HG02938 (cell line): ENCODE data around the gene NMT1.
"Not testable (repeated sequence)": the region's sequence is repeated elsewhere in the genome, so short reads cannot be mapped to it uniquely, and the experiment has no call there.

Source experiments
- ATAC-seq: cut with Tn5 transposase; IDR thresholded peaks from one replicate; pipeline ENCODE4 v1.9.1; 2021; ENCODE audit warnings: mild to moderate bottlenecking, moderate library complexity; ENCODE audit not compliant: unreplicated experiment

NMT1 gene

DNA sequence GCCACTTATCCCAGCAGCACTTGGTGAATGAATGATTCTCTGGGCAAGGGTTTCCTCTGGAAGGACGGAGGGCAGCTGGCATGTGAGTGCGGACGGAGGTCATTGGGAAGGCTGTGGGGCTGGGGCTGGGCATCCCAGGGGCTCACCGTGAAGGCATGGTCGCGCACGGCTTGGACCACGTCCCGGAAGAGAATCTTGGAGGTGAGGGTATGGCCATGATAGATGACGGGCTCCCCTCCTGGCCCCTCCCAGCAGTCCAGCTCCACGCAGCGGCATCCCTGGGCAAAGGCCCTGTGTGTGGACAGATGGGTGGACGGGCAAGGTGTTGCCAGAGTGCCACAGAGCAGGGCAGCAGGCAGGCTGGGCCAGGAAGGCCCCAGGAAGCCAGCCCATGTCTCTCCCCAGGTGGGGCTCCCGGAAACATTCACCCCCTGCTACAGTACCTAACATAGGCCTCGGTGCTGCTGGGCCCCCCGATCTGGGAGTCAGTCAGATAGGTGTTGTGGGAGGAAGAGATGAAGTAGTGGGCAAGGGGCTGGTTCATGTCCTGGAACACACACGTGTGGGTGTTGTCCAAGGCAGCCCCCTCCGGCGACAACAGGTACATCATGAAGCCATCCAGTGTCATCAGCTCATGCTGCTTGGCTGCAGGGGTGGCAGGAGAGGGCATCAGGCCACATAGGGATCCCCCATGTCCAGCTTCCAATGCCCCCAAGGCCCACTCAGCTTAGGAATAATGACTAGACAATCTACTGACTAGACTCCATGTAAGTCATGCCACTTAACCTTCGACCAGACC lies 56.9 kb downstream of the NMT1 start:
- ATAC-seq: no peak

DNA sequence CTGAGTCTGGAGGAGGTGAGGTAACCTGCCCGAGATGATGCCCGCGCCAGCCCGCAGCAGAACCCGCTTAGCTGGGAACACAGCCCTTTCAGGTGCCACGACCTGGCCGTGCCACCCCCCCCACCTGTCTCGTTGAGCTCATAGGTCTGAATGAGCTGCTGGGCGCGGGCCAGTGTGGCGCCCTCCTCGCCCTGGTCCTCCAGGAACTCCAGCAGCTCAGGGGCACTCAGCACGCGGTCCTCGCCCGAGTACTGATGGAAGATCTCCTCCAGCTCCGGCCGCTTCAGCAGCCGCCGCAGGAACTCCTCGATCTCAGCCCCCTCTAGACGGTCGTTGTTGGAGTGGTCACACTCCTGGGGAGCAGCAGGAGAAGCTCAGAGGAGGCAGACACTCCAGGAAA lies 57.6 kb downstream of the NMT1 start:
- ATAC-seq: no peak

DNA sequence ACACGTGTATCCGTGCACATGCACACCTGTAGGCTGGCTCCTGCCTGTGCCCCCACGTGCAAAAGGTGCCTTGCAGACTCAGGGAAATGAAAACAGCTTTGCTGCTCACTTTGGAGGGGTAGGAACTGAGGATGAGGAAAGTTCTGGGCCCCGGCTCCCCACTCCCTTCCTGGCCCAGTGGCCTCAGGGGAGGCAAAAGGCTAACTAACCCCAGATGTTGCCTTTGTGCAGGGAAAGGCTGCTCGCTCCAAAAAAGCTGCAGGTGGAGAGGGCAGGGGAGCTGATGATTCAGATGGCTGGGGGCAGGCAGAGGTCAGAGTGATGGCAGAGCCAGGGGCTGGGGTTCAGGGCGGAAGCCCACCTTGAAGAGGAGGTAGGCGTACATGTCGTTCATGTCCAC lies 58.8 kb downstream of the NMT1 start:
- no peak for ATAC-seq

DNA sequence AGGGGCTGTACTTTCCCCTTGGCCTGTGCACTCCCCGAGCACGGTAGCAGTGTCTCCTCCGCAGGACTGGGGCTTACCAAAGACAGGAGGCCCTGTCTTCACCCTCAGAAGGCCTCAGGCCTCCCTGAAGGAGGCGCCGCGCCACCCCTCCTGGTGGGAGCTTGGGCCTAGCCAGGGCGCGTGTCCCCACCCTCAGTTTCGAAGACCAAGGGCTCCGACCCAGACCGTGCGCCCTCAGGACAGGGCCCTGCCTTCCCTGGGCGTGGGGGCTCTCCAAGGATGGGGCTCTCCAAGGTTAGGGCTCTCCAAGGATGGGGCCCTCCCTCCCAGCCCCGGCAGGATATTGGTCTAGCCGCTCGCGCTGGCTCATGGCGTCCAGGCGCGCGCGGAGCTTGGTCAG lies 59.4 kb downstream of the NMT1 start:
- no peak for ATAC-seq

DNA sequence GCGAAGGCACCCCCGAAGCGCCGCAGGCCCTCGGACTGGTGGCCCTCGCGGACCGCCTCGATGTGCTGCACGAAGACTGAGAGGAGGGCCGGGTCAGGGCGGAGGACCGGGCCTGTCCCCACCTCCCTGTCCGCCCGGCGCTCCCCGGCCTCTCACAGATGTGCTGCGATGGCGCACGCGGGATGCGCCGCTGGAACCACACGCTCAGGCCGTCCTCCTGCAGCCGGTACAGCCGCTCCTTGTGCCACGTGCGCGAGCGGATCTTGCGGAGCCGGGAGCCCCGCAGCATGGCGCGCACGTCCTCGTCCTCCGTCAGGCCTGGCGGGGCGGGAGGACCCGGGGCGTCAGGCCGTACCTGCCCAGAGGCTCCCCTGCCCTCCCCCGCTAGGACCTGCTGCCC lies 59.9 kb downstream of the NMT1 start:
- no peak for ATAC-seq

DNA sequence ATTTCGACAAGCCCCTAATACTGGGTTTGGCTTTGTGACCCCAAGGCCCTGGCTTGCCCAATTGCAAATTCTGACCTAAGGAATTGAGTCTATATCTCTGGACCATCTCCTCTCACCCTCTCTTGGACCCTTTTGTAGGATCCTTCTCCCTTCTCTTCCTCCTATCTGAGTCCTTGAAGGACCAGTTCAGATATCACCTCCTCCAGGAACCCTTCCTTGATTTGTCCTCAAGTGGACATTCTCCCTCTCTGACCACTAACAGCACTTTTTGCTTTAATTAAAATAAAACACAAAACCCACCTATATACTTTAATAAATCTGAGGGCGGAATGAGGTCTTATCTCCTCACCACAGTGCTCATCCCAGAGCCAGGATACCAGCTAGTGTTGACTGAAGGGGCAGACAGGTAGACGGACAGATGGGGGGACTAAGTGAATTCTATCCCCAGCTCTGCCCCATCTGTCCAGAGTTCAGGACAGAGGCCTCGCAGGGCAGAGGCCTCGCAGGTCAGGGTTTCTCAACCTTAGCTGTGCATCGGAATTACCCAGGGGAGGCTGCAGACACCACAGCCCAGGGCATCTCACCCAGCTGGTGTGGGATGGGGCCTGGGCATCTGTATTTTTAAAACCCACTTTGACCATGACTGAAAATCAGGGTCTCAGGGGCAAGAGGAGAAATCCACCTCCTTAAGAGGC lies 62.1 kb downstream of the NMT1 start:
- ATAC-seq: no peak

DNA sequence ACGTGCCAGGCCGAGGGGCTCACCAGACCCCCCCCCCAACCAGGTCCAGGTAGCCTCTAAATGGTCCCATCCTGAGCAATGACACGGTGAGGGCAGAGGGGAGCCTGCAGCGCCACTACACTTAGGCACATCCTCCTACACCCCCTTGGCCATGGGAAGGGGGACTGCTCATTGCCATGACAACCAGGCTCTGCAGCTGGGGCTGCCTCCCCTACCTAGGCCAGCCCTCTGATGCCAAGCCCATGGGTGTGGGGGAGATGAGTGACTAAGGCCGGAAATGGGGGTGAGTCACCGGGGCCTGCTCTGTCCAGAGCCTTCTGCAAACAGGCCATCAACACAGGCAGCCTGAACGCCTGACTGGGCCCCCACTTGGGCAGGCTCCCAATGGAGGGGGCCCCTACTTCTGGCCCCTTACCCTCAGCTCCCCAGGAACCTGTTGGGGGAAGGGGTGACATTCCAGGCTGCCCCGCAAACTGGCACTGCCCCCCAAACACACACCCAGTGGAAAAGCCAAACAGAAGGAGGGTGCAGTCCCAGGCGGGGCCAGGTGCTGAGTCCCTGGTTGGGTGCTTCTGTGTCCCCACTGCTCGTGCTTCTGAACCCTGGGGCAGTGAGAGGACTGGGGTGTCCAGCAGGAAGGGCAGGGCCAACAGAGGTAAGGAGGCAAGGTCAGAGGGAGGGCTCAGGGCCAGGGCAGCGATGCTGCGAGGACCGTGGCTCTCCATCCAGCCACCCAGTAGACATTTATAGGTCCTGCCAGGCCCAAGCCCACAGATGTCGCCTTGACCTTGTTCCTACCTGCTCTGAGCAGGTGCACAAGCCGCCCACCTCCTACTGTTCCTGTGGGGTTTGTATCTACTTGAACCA lies 63.0 kb downstream of the NMT1 start:
- ATAC-seq: no peak

DNA sequence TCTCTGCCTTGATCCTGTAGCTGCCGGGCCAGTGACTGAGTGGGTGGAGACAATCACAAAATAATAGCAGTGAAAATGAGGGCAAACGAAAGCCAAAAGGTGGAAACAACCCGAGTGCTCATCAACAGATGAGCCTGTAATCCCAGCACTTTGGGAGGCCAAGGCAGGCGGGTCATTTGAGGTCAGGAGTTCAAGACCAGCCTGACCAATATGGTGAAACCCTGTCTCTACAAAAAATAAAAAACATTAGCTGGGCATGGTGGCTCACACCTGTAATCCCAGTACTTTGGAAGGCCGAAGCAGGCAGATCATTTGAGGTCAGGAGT lies 63.6 kb downstream of the NMT1 start:
- not testable (repeated sequence) for ATAC-seq

DNA sequence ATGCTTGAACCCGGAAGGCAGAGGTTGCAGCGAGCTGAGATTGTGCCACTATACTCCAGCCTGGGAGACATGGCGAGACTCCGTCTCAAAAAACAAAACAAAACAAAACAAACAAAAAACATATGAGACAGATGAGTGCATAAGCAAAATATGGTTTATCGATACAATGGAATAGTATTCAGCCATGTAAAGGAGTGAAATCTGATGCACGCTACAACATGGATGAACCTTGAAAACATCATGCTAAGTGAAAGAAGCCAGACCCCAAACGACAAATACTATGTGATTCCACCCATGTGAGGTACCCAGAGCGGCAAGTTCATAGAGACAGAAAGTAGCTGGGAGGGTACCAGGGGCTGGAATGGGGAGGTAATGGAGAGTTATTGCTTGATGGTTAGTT lies 64.4 kb downstream of the NMT1 start:
- no peak for ATAC-seq

DNA sequence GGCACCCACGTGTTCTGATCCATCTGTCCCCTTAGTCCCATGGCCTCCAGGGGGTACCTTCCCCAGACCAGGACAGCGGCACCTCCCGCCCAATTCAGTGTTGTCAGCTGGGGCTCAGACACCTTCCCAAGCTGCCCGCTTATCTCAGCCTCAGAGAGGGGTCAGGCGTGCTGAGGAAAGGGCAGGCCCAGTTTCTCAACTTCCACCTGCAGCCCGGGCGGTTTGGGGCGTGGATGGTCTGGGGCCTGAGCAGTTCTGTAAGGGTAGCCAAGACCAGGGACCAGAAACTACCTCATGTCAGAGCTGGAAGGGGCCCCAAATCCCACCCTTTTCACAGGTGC lies 66.1 kb downstream of the NMT1 start:
- no peak for ATAC-seq

DNA sequence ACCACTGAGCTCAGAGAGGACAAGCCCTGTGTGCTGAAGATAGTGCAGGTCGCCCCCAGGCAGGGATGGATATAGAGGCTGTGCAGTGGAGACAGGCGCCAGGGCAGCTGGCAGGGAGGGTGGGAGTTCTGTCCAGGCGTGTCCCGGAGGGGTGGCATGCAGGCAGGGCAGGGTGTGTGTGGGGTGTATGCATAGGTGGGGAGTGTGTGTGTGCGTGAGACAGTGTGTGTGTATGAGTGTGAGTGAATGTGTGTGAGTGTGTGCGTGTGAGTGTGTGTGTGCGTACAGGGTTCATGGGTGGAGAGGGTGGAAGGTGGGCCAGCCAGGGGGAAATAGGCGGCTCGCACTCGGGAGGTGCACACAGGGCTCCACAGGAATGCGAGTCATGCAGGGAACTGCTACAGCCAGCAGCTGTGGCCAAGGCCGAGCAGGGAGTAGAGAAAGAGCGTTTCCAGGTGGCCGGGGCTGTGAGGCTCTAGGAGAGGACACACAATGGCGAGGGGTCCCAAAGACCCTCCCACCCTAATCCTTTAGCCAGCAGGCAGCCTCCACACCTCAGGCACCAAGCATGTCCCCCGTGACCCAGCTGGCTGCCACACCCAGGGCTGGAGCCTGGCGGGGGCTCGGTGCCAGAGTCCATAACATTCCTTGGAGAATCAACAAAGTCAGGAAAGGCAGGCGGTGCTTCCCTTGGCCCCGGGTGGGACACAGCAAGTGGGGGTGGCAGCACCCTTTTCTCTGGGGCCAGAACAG lies 66.6 kb downstream of the NMT1 start:
- no peak for ATAC-seq

DNA sequence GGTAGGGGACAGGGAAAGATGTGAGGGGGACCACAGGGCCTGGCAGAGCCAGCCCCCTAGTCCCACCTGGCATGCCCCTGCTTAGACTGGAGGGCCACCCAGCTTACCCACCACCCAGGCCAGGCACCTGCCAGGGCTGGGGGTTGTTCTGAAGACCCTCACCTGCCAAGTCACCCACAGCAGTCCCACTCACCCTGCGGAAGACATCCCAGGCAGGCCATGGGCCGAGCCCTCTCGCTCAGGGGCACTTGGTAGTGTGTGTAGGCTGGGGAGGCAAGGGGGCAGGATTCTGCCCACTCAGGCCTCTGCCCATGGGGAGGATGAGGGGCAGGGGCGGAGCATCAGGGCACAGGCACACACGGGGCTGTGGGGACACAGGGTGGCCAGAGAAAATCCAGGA lies 67.2 kb downstream of the NMT1 start:
- ATAC-seq: no peak

DNA sequence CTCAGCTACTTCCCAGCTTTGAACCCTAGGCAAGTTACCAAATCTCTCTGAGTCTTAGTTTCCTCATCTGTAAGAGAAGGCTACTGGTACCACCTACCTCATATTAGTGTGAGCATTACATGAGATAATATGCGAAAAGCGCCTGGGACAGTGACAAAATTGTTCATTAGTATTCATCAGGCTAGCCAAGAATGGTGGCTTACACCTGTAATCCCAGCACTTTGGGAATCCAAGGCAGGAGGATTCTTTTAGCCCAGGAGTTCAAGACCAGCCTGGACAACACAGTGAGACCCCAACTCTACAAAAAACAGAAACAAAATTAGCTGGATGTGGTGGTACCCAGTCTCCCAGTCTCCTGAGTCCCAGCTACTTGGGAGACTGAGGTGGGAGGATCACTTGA lies 67.9 kb downstream of the NMT1 start:
- ATAC-seq: no peak

DNA sequence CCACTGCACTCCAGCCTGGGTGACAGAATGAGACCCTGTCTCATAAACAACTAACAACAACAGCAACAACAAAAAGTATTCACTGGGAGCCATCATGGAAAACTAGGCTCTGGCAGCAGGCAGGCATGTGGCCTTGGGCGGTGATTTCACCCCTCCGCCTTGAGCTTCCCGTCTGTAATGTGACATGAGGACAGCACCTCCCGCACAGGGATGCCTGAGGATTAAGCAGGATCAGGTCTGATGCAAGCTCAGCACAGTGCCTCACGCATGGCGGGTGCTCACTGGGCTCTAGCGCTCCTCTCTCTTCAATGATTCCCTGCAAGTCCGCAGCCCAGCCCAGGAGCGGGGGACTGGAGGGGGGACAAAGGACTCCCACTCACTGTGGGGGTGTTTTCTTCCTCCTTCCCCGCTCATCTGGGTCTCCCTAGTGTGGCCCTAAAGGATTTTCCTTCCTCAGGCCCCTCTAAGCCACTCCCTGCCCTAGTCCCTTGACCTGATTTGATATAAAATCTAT lies 68.4 kb downstream of the NMT1 start:
- no peak for ATAC-seq

DNA sequence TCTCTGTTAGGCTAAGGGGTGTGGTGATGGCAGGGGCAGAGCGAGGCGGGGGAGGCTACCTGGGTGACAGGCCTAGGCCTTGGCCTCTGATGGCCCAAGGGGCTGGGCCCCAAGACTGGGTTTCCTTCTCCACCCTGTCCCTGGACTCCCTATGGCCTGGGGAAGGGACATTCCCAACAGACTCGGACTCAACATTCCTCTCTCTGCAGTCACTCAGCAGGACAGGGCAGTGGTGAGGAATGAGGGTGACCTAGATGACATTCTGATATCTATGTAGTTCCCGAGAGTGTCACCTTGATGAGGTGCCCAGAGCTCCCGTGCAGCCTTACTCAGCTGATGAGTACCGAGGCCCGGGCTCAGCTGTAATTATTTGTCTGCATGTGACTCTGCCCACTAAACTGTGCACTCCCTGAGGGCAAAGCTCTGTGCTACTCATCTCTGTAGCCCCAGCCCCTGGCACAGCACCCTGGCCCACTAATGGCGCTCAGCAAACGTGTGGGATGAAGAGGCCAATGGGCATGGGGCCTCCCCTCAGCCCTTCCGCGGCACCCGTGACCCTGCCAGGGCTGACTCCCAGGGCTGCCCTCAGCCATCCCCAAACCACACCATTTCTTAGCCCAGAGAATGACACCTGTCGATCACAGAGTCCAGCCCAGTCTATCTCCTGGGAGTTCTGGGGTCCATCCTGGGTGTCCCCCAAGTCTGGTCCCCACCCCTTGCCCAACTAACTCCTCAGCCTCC lies 69.0 kb downstream of the NMT1 start:
- ATAC-seq: no peak

DNA sequence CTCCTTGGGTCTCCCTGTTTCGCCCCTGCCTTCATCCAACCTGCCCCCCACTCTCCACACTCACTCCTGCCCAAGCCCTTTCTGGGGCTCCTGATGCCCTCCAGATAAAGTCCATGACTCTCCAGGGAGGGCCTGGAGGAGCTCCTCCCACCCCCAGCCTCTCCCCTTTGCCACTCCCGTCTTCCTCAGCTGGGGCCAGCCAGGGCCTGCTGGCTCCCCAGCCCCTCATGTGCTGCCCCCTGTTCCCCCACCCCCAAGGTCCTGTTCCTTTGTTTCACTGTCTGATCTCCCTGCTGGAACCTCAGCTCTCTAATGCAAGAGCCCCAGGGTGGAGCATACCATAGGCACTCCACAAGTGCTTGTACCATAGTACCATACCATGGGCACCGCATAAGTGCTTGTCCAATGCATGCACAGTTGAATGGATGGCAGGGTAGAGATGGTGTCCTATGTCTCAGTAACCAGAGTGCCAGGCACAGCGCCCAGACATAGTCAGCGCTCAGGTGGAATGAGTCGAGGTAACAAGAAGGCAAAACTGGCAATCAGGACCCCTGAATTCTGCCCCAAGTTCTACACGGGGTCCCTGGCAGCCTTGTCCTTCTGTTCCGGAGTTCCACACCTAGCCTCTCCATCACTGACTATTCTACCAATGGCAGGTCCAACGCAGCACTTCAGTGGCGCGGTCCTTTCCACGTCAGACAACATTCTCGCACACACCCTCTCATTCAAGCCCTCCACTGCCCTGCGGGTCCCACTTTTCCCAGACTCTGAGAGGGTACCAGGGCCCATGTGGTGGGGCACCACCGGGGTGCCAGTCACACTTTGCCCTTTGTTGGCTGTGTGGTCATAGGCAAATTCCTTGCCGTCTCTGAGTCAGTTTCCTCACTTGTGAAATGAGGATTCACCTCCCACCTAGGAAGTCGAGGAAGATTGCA lies 69.8 kb downstream of the NMT1 start:
- no peak for ATAC-seq

DNA sequence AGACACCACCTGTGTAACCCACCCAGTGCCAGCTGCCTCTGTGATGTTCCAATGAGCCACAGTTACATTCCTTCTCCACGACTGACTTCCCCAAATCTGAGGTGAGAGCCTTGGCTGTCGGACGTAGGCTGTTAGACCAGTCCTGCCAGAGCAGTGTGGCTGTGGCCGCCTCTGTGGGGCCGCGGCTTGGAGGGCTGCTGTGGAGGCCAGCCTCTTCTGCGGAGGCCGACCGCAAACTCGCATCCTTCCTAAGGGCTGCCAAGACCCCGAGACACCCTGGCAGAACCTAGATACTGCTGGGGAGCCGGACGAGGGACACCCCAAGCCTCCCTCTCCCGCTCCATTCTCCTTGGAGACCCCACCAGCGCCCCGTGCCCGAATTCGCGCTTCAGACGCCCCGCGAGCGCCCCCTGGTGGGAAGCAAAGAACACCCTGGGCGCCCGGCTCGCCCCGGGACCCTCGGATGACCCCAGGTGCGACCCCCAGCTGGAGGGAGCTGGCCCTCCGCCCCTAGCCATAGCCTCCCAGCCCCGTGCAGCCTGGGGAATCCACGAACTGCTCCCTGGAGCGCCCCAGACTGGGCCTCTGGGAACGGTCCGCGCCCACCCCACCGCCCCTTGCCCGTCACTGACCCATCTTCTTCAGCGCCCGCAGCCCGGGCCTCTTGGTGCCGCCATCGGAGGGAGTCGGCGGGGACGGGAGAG lies 70.7 kb downstream of the NMT1 start:
- no peak for ATAC-seq

DNA sequence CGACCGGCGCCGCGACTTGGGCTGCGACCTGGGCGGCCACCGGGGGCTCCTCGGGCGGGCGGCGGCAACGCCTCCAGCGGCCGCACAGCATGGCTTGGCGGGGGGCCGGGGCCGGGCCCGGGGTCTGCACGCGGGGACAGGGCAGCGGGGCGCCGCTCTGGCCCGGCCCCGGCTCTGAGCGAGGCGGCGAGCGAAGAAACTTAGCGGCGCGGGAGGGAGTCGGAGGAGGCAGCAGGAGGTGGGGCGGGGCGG lies 71.1 kb downstream of the NMT1 start, which contains the start of gene PLCD3:
Gene PLCD3 (minus strand): TSS at position 196 of the 252 bp plus-strand sequence. CDS start 105 bp downstream, at position 91.
- no peak for ATAC-seq
